ENCODE results near the gene FAM174B. TPM values are rescaled to one million over a fixed set of nuclear protein-coding genes. Genes with fewer than 3 reads are reported as not detected.

Gene FAM174B
- polyA plus RNA-seq, 1 donor from 2014 or later = 20.1 TPM

DNA sequence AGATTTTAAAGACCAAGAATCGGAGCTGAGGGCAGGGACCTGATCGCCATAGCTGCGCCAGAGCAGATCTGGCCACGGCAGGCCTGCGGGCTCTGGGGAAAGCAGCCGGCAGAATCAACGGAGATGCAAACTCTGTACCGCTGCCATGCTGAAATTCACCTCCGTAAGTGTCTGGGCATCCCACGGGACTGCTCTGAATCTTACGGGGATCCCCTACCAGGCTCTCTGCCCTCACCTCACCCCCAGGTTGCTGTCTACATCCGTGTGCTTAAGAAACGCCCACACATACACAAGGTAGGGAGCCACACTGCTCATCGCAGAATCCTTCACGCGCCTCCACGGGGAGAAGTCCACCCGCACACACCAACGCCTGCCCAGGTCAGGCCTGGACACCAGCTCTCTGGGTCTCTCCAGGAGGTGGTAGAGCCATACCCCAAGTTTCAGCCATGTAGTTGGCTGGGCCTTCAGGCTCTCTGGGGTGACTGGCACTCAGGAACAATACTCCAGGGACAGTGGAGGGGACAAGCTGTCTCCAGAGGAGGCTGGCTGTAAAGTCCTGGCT lies 33.5 kb downstream of the FAM174B start:
- TF ChIP-seq POLR2AphosphoS5 (IDR thresholded peaks at IDR 0.05) (no peak), EP300 (conservative IDR thresholded peaks at IDR 0.05; ENCODE audit: poor library complexity, severe bottlenecking) (no peak), SMC3 (conservative IDR thresholded peaks at IDR 0.05; ENCODE audit: poor library complexity) (no peak)
- Histone ChIP-seq H3K4me3 (ENCODE audit: low read length) (no peak overlapping the region), H3K9me3 (ENCODE audit: low read length) (no peaks in the 10 kb centered on the region), H3K36me3 (ENCODE audit: insufficient read depth, low read length) (no peaks in the 10 kb centered on the region), H3K4me2 (ENCODE audit: low read length) (no peak overlapping the region), H2AFZ (ENCODE audit: low read depth, low read length) (no peak overlapping the region), H3F3A (ENCODE audit: insufficient read depth, low read length, poor library complexity, severe bottlenecking) (no peaks in the 10 kb centered on the region), H3K9me2 (ENCODE audit: insufficient read depth, low read length) (no peaks in the 10 kb centered on the region), H4K20me1 (ENCODE audit: insufficient read depth) (no peaks in the 10 kb centered on the region), H3K27ac (ENCODE audit: low read length) (no peak overlapping the region), H3K27me3 (ENCODE audit: insufficient read depth, low read depth, low read length) (no peaks in the 10 kb centered on the region), H3K79me2 (replicated peaks; ENCODE audit: insufficient read depth, low read length) (no peaks in the 10 kb centered on the region), H3K9ac (ENCODE audit: low read length) (no peak overlapping the region)

DNA sequence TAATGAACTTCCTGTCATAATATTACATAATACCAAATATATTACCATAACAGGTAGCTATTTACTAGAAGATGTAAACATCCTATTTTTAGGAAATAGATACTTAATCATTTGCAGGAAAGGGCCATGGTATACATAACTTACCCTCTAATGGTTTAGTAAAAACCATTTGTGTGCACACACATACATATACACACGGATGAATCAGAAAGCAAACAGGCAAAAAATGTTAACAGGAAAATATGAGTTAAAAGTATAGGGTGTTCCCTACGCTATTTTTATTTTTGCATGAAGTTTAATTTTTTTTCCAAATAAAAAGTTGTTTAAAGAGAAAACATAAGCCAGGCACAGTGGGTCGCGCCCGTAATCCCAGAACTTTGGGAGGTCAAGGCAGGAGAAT lies 34.6 kb downstream of the FAM174B start:
- TF ChIP-seq POLR2AphosphoS5 (IDR thresholded peaks at IDR 0.05) = no peak
- no peak for TF ChIP-seq SMC3 (conservative IDR thresholded peaks at IDR 0.05; ENCODE audit: poor library complexity)
- TF ChIP-seq, protein P1, sequence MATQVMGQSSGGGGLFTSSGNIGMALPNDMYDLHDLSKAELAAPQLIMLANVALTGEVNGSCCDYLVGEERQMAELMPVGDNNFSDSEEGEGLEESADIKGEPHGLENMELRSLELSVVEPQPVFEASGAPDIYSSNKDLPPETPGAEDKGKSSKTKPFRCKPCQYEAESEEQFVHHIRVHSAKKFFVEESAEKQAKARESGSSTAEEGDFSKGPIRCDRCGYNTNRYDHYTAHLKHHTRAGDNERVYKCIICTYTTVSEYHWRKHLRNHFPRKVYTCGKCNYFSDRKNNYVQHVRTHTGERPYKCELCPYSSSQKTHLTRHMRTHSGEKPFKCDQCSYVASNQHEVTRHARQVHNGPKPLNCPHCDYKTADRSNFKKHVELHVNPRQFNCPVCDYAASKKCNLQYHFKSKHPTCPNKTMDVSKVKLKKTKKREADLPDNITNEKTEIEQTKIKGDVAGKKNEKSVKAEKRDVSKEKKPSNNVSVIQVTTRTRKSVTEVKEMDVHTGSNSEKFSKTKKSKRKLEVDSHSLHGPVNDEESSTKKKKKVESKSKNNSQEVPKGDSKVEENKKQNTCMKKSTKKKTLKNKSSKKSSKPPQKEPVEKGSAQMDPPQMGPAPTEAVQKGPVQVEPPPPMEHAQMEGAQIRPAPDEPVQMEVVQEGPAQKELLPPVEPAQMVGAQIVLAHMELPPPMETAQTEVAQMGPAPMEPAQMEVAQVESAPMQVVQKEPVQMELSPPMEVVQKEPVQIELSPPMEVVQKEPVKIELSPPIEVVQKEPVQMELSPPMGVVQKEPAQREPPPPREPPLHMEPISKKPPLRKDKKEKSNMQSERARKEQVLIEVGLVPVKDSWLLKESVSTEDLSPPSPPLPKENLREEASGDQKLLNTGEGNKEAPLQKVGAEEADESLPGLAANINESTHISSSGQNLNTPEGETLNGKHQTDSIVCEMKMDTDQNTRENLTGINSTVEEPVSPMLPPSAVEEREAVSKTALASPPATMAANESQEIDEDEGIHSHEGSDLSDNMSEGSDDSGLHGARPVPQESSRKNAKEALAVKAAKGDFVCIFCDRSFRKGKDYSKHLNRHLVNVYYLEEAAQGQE (IDR thresholded peaks at IDR 0.05; ENCODE audit: borderline replicate concordance) = no peak
- no peak overlapping the region for H3K27ac ChIP-seq (ENCODE audit: low read length)
- H3K36me3 ChIP-seq (ENCODE audit: insufficient read depth, low read length) = no peaks in the 10 kb centered on the region
- H3K9ac ChIP-seq (ENCODE audit: low read length) = no peak overlapping the region
- H3K4me3 ChIP-seq (ENCODE audit: low read length) = no peak overlapping the region
- no peak overlapping the region for H2AFZ ChIP-seq (ENCODE audit: low read depth, low read length)
- no peaks in the 10 kb centered on the region for H3F3A ChIP-seq (ENCODE audit: insufficient read depth, low read length, poor library complexity, severe bottlenecking)
- no peaks in the 10 kb centered on the region for H4K20me1 ChIP-seq (ENCODE audit: insufficient read depth)
- no peaks in the 10 kb centered on the region for H3K9me2 ChIP-seq (ENCODE audit: insufficient read depth, low read length)
- H3K79me2 ChIP-seq (replicated peaks; ENCODE audit: insufficient read depth, low read length) = no peaks in the 10 kb centered on the region
- no peaks in the 10 kb centered on the region for H3K27me3 ChIP-seq (ENCODE audit: insufficient read depth, low read depth, low read length)
- no peak overlapping the region for H3K4me2 ChIP-seq (ENCODE audit: low read length)
- H3K9me3 ChIP-seq (ENCODE audit: low read length) = no peaks in the 10 kb centered on the region

DNA sequence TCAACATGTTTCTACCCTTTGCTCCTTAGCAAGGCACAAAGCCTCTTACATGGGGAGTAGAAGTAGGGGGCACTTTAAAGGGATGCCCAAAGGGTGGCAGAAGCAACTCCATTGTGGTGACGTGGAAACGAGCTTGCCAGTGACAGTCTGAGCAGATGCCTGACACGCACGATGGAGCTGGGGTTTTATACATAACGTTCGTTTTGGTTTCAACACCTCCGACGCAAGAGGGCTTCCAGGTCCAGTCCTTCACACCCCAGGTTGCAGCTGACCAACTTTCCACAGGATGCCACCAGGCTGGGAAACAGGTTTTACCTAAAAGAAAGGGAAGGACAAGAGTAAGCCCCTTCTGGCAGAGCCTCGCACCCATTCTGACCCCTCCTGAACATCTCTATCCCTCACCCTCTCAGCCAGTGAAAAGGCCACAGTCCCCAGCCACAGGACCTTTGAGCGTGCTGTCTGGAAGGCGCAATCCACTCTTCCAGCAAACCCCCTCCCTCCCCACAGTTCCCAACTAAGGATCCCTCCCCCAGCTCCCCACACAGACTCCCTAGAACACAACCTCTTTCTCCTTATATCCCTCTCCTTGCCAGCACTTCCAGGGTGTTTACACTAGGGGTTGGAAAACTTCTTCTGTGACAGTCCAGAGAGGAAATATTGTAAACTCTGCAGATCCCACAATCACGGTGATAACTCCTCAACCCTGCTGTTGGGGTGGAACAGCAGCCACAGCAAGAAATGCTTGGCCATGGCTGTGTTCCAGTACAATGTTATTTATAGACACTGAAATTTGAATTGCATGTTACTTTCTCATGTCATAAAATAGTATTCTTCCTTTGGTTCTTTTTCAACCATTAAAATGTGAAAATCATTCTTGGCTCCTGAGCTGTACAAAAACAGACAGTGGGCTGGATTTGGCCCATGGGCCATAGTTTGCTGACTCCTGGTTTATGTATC lies 36.2 kb downstream of the FAM174B start:
- Histone ChIP-seq H3K9me2 (ENCODE audit: insufficient read depth, low read length) (no peaks in the 10 kb centered on the region), H3K9me3 (ENCODE audit: low read length) (no peaks in the 10 kb centered on the region), H3K36me3 (ENCODE audit: insufficient read depth, low read length) (no peaks in the 10 kb centered on the region), H3K27ac (ENCODE audit: low read length) (no peak overlapping the region), H3K9ac (ENCODE audit: low read length) (no peak overlapping the region), H3K4me3 (ENCODE audit: low read length) (no peak overlapping the region), H2AFZ (ENCODE audit: low read depth, low read length) (no peak overlapping the region), H3K27me3 (ENCODE audit: insufficient read depth, low read depth, low read length) (no peaks in the 10 kb centered on the region), H3K4me2 (ENCODE audit: low read length) (no peak overlapping the region), H4K20me1 (ENCODE audit: insufficient read depth) (no peaks in the 10 kb centered on the region), H3K79me2 (replicated peaks; ENCODE audit: insufficient read depth, low read length) (no peaks in the 10 kb centered on the region), H3F3A (ENCODE audit: insufficient read depth, low read length, poor library complexity, severe bottlenecking) (no peaks in the 10 kb centered on the region)
- no peak for TF ChIP-seq POLR2AphosphoS5 (IDR thresholded peaks at IDR 0.05)
- TF ChIP-seq, protein P1 (IDR thresholded peaks at IDR 0.05; ENCODE audit: borderline replicate concordance) = no peak
- TF ChIP-seq, protein P2, sequence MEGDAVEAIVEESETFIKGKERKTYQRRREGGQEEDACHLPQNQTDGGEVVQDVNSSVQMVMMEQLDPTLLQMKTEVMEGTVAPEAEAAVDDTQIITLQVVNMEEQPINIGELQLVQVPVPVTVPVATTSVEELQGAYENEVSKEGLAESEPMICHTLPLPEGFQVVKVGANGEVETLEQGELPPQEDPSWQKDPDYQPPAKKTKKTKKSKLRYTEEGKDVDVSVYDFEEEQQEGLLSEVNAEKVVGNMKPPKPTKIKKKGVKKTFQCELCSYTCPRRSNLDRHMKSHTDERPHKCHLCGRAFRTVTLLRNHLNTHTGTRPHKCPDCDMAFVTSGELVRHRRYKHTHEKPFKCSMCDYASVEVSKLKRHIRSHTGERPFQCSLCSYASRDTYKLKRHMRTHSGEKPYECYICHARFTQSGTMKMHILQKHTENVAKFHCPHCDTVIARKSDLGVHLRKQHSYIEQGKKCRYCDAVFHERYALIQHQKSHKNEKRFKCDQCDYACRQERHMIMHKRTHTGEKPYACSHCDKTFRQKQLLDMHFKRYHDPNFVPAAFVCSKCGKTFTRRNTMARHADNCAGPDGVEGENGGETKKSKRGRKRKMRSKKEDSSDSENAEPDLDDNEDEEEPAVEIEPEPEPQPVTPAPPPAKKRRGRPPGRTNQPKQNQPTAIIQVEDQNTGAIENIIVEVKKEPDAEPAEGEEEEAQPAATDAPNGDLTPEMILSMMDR (IDR thresholded peaks at IDR 0.05; ENCODE audit: poor library complexity, severe bottlenecking) = no peak
